Activated CD4-positive, alpha-beta T cell treated with anti-CD3 and anti-CD28 coated beads for 1 hour (primary cell): Measurements from ENCODE around the gene RPS6KA2.

ENCODE experiments used
- DNase-seq: peaks from one replicate; pipeline ENCODE4 v3.0.0-alpha.2; 2020

RPS6KA2 gene

DNA sequence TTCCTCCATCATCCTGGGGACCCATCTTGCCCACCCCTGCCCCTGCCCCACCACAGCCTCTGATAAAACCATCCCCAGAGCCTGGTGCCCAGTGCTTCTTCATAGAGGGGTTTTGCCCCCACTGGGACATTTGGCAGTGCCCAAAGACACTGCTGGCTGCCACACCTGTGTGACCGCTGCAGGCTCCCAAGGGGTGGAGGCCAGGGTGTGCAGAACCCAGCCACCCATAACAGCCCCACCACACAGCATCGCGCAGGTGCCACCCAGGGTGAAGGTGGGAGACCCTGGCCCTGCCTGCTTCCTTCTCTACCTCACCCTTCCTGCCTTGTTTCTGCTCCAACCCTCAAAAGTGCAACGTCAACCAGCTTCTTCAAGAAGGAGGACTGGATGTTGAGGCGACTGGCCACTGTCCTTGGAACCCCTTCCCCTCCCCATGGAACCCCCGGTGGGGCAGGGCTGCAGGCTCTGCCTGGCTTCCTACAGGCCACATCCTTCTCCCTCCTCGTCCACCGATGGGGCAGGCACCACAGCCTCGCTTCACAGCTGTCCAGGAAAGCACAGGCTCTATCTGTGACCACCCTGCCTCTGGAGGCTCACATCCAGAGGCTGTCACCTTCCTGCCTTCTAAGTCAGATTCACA, 165.1 kb downstream of the RPS6KA2 start:
- no peak for DNase-seq

DNA sequence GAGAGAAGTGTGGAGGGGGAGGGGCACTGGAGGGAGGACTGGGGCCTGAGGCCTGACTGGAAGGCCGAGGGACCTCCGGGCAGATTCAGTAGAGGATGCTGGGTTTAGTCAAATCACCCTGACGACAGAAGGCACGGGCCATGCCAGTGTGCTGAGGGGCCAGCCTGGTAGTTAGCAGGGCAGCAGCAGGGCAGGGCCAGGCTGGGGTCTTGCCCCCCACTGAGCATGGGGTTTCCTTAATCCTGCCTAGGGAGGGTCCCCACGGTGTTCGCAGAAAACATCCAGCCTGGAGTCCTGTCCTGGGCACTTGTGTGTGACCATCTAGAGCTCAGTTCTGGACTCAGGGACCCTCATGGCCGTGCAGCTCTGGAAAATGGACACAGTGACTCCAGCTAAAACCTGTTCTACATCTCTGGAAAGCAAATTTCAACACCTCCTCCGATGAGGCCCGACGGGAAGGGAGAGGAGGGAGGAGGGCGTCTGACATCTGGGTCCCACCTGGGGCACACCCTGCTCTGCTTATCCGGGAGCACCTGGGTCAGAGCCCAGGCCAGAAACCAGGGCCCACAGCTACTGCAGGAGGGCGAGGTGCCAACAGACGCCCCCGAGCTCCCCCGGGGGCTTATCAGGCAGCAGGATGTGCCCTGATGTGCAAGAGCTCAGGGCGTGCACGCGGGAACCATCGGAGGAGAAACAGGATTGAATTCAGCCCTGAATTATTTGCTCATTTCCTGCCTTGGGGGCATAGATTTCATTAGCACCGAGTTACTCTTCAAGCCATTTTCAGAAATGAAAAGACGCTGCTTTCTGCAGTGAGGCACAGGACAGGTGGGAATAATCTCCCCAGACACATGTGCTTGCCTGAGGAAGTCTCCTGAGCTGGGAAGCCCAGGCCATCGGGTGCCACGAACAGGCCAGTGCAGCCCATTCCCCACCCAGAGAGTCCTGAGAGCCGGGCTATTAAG, 166.3 kb downstream of the RPS6KA2 start:
- DNase-seq: no peak

GRCh38 chr6:166459906-166460305, 167.1 kb downstream of the RPS6KA2 start:
- no peak for DNase-seq

DNA sequence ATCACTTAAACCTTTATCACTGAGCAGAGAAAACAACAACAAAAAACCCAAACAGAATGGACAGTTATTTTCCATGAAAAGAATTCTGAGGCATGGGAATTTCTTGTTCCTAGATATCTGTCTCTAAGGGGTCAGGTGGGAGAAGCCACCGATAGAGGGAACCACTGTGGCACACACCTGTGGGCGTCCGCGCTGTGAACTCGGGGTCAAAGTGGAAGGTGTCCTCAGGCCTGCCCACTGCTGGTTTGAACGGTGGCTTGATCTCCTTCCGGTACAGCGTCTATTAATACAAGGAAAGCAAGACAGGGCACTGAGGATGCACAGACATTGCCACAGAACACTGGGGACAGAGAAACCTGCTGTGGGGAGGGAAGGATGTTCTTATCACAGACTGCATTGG, 167.8 kb downstream of the RPS6KA2 start:
- no peak for DNase-seq

DNA sequence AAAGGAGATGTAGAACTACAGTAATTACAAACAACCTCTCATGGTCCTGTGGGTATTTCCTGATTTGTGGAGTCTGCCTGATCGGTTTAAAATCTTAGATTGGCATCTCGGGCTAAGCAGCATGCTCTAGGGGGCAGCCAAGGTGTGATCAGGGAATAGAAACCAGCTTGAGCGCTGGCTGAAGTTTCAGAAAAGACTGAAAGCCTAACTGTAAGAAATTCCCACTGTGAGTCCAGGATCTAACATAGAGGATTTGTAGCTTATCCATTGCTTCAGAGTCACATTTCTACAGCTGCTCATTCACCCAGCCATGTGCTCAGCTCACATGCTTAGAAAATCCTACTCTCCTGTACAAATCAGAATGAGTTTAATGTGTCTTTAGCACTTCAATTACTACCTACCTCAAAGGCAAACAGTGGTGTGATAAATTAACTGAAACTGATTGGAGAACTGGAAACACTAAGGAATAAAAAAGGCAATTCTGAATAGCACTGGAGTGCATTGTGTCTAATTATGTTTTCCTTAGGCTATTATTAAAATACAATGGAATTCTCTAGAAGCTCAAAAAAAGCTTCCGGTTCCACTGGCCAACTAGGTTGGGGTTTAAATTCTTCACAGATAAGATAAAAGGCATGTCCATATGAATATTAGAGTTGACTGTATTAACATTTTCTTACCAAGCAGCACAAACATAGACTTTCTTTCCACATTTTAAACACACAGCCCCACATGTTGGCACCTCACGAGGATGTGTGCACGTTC, 170.5 kb downstream of the RPS6KA2 start:
- no peak for DNase-seq

DNA sequence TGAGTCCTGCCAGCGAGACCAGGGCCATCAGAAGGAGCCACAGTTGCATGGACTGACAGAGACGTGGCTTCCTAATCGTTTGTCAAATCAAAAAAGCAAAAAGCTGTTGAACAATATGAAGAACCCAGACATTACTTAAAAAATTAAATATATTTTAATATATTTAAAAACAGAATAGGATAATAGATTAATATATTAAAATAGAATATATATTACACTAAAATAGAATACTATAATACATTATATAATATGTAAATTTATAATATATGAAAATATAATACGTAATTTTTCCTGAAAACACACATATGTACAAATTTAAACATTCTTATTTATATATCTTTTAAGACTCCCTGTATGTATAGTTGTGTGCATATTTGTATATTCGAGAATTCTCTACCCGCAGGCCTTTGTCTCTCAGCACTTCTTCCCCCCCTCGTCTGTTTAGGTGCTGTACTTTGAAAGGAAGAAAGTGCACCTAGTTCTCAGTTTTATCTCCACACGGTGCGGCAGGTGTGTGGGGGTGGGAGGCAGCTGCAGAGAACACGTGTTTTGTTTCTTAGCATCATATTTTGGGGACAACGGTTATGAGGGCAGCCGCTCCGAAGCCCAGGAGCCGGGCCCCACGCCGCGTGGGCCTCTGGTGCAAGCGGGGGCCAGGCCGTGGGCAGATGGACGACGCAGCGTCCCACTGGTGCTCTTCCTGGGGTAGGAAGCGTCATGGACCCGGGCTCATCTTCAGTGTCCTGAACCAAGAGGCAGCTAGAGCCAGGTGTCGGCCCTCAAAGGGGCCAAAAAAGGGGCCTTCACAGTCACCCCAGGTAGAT, 172.1 kb downstream of the RPS6KA2 start:
- DNase-seq: no peak

- DNase-seq: no peak
Measured at GRCh38 chr6:166453651-166454050, 173.4 kb downstream of the RPS6KA2 start.

GRCh38 chr6:166450167-166450873, 176.7 kb downstream of the RPS6KA2 start:
- DNase-seq: no peak

DNA sequence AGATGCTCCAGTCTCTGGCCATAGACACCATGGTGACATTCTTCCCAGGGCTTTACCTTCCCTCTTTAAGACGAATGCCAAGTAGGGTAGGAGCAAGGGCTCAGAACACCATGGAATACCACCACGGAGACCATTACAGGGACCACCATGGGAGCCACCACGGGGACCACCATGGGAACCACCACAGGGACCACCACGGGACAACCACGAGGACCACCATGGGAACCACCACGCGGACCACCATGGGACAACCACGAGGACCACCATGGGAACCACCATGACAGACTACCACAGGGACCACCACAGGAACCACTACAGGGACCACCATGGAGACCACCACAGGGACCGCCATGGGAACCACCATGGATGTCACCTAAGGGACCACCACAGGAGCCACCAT, 177.4 kb downstream of the RPS6KA2 start:
- no peak for DNase-seq

GRCh38 chr6:166449036-166449435, 178.0 kb downstream of the RPS6KA2 start:
- no peak for DNase-seq

DNA sequence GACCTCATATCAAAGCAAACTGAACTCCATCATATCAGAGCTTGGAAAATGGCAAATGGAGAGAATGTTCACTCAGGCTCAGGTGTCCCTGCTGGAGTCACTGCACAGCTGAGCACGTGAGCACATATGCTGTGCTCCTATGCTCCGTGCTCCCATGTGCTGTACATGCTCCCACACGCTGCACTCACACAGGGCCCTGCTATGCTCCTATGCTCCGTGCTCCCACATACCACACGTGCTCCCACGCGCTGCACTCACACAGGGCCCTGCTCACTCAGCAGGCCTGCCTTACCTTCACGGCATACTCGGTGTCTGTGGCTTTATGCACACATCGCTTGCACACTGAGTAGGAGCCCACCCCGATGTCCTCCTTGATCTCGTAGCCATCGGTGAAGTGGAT, 178.6 kb downstream of the RPS6KA2 start:
- DNase-seq: no peak

DNA sequence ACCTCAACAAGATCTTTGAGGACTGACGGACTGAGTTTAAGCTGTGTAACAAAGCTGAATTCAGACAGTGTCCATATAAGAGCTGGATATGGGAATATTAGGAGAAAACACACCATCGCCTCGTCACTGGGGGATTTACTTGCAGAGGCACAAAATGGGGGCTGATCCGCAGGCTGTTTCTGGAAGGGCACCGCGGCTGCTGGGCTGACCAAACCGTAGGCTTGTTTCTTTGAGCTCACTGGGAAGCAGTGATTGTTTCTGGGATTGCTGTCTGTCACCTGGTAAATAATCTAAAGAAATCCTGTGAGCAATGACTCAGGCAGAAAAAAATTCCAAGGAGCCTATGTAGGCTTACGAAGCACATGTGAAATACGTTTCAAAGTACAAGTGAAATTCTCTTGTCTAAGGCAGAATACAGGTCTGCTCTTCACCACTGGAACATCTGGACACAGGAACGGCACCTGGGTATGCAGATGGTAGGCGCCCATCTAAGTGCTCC, 180.4 kb downstream of the RPS6KA2 start:
- DNase-seq: no peak

DNA sequence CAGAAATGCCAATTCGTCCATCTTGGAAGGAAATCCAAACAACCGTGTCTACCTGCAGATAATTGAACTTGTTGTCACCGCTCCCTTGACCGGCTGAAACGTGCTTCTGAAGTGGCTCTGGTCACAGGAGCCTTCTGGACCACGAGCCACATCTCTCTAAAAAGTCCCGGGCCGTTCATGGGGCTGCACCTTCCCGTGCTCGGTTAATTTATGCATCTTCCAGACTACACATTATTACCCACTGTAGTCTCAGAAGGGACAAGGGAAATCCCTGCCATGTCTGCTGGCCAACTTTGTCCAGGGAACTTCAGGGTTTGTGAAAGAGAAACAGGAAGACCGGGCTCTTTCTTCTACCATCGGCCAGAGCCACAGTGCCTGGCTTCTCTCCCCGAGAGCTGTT, 180.9 kb downstream of the RPS6KA2 start:
- DNase-seq: no peak

DNA sequence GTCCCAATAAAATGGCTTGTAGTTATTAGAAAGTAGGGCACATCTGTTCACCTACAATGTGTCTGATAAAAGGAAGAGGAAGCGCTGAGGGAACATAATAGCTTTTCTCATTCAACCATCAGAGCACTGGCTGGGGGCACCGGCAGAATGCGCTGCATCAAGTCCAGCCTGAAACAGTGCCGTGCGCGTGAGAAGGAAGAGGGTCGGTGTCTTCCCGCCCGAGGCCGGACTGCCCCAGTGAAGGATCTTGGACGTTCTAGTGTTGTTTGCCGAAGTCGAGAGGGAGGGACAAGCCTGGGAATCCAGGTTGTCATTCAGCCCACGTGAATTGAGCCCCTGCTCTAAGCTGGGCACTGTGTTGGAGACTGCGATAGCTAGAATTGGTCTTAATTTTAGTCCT, 182.6 kb downstream of the RPS6KA2 start:
- no peak for DNase-seq

GRCh38 chr6:166443166-166443565, 183.9 kb downstream of the RPS6KA2 start:
- no peak for DNase-seq

DNA sequence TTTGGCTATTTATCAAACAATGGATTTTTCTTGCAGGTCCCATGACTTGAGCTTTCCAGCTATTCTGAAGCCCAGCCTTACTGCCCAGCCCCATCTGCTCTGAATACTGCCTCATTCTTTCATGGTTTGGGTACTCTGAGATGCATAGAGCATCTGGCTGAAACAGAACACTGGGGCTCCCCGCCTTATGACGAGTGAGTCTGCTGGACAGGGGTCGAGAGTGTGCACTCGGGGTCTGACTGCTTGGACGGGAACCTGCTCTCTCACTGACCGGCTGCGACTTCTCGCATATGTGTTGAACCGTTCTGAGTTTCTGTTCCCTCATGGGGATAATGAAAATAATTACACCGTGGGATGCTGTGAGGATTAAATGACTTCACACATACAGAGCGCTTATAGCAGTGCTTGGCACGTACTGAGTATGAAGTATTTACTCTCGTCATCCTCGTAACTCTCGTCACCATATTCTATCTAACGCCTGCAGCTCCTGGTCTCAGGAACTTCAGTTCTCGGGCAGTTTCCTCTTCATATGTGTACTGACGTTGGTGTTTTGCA, 184.8 kb downstream of the RPS6KA2 start:
- DNase-seq: no peak

- no peak for DNase-seq
Measured at GRCh38 chr6:166441325-166442078, 185.5 kb downstream of the RPS6KA2 start.

DNA sequence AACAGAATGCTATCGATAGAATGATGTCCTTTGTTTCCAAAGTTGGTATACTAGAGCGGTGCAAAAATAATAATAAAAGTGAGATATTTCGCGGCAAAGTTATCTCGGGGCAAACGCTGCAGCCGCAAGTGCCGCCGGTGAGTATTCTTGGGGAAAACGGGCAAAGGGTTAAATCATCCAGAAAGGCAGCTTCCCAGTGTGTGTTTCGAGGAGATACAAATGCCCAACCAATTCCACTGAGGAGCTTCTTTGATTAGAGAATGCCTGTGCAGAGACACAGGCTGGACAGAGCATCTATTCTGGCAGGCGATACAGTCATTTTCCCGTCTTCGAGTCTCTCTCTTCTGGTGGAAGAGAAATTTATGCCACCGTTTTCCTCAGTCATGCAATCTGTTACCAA, 186.3 kb downstream of the RPS6KA2 start:
- no peak for DNase-seq

- no peak for DNase-seq
Measured at GRCh38 chr6:166440106-166440505, 186.9 kb downstream of the RPS6KA2 start.

- DNase-seq: no peak
Measured at GRCh38 chr6:166439366-166440091, 187.5 kb downstream of the RPS6KA2 start.
